SJCRH30 (cell line): ENCODE results near the gene DOCK3. TPM values are rescaled to one million over a fixed set of nuclear protein-coding genes. Genes with fewer than 3 reads are reported as not detected.

Experiments used
- DNase-seq, 2 experiments: peaks; one replicate each; pipeline ENCODE4 v3.0.0-alpha.2; 2015 to 2020
- H3K27ac ChIP-seq: fragments of 250-450 bp; sonication (Bioruptor Pico); 2 replicates; pipeline ENCODE4 v1.5.1; 2020; ENCODE audit warnings: mild to moderate bottlenecking, moderate library complexity
- H3K27me3 ChIP-seq: fragments of 250-450 bp; sonication (Bioruptor Pico); 2 replicates; pipeline ENCODE4 v1.5.1; 2020; ENCODE audit warnings: mild to moderate bottlenecking, moderate library complexity
- H3K36me3 ChIP-seq: fragments of 250-450 bp; sonication (Bioruptor Pico); 2 replicates; pipeline ENCODE4 v1.5.1; 2020; ENCODE audit warnings: mild to moderate bottlenecking, moderate library complexity
- H3K4me1 ChIP-seq: fragments of 250-450 bp; sonication (Bioruptor Pico); 2 replicates; pipeline ENCODE4 v1.5.1; 2020; ENCODE audit warnings: mild to moderate bottlenecking, moderate library complexity
- H3K4me3 ChIP-seq: fragments of 250-450 bp; sonication (Bioruptor Pico); 2 replicates; pipeline ENCODE4 v1.5.1; 2020; ENCODE audit warnings: mild to moderate bottlenecking, moderate library complexity
- H3K9me3 ChIP-seq: fragments of 250-450 bp; sonication (Bioruptor Pico); replicated peaks from 2 replicates; pipeline ENCODE4 v1.5.1; 2020; ENCODE audit warnings: mild to moderate bottlenecking, moderate library complexity
- total RNA-seq: library from RNA; depleted of rRNA; stranded (reverse); fragments of >200 nt; shearing (Covaris generic); gene quantifications from 2 replicates; pipeline ENCODE4 v1.2.3, GENCODE V29; 2014; rRNA removed

DOCK3 gene
- 0.08 TPM in 2 replicates for total RNA-seq

DNA sequence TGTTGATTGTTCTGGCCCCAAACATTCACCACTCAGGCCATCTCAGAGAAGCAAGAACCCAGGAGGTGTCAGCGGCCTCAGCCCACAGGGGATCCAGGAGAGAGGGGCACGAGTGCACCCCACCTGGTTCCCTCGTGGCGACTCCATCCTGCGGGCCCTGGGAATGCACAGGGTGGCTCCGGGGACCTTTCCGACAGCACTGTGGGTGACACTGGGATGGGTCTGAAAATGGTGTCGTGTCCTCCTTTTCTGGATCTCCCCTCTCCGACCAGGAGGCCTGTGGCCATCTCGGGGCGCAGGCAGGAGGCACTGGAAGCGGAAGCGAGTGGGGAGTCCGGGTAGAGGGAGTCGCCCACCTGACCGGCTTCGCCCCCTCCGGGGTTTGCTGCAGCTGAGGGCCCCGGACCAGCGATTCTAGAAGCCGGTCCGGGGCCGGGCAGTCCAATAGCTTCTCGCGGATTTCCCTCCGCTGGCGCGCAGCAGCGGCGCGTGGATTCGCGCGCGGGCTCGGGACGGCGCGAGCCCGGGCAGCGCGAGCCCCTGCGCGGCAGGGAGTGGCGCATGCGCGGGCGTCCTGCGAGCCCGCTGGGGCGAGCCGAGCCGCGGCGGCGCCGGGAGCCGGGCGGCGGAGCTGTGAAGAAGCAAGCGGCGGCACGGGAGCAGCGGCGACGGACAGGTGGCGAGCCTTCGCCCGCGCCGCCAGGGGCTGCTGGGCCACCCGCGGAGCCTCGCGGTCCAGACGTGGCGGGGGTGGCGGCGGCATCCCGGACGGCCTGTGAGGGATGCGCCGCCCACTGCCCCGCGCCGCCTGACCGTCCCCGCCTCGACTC, at the start of gene DOCK3:
Gene DOCK3 (plus strand): TSS at position 579 of the 830 bp plus-strand sequence. CDS start 337 bp downstream, outside the sequence.
- no peak for DNase-seq
- no peaks in the 10 kb centered on the region for H3K9me3 ChIP-seq
- no peaks in the 10 kb centered on the region for H3K4me1 ChIP-seq
- no peak within 1 kb of the TSS for H3K4me3 ChIP-seq
- H3K27ac ChIP-seq = no peak within 1 kb of the TSS
- no peaks in the 10 kb centered on the region for H3K36me3 ChIP-seq
- H3K27me3 ChIP-seq = 0 out of 2 replicates have a peak, but pooled peaks cover 4% of the 10 kb centered on the region

DNA sequence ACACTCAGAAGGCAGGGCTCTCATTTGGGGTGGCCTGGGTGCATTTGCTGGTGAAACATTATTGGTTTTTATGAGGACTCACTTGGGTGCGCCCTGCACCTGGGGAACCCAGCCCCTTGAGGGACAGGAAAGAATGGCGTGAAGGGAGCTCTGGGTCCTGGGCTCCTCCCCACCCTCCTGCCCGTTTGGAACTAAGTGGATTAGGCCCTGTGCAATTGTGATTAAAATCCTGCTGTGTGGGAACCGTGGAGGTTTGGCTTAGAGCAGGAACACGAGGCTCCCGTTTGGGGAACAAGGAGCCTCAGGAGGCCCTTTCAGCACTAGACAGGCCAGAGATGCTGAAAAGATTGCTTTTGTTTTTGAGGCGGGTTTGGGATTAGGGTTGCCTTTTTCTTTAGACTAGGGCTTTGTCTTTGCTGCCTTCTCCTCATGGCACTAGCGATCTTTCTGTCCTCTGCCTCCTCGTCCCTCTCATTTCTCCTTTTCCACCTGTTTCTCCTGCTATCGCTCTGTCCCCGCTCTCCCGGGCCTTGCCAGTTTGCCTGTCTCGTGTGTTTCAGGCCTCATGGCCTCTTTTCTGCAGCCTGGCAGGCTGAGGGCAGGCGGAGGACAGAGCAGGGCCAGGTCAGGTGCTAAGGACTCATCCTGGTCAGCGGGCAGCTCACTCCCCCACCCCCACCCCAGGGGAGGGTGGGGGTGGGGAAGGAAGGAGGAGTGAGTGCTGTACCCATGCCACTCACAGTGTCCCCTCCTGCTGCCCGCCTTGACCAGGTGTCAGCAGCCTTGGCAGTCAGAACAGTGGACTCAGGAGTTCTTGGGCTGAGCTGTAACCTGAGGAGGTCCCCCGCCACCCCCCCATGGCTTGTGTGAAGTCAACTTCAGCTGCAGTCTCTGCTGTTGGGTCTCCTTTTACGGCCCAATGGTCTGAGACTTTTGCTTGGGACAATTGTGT, 49.2 kb upstream of the DOCK3 start:
- Histone ChIP-seq H3K4me1 (peaks cover 6% of the 10 kb centered on the region; the same call in 1 of the 2 replicates), H3K9me3 (no peaks in the 10 kb centered on the region), H3K4me3 (no peak overlapping the region), H3K36me3 (no peaks in the 10 kb centered on the region), H3K27me3 (no peaks in the 10 kb centered on the region), H3K27ac (no peak overlapping the region)
- no peak for DNase-seq

DNA sequence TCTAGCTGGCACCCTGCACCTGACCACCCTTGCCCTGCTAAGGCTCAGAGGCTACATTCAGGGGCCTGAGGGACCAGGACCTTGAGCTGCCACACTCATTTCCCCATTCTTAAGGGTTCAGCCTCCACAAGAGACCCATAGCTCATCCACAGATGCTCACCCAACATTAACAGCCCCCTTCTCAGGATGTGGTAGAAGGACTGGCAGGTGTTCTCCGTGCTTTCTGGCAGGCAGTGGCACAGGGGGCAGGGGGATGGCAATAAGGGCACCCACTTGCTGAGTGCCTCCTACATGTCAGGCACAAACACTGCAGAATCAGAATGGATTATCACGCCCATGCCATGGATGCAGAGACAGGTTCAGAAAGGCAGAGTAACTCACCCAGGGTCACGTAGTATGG, 48.3 kb upstream of the DOCK3 start:
- no peak overlapping the region for H3K4me3 ChIP-seq
- H3K27ac ChIP-seq = no peak overlapping the region
- no peaks in the 10 kb centered on the region for H3K27me3 ChIP-seq
- H3K36me3 ChIP-seq = no peaks in the 10 kb centered on the region
- peaks cover 13% of the 10 kb centered on the region; the same call in 1 of the 2 replicates for H3K4me1 ChIP-seq
- H3K9me3 ChIP-seq = no peaks in the 10 kb centered on the region
- no peak for DNase-seq

DNA sequence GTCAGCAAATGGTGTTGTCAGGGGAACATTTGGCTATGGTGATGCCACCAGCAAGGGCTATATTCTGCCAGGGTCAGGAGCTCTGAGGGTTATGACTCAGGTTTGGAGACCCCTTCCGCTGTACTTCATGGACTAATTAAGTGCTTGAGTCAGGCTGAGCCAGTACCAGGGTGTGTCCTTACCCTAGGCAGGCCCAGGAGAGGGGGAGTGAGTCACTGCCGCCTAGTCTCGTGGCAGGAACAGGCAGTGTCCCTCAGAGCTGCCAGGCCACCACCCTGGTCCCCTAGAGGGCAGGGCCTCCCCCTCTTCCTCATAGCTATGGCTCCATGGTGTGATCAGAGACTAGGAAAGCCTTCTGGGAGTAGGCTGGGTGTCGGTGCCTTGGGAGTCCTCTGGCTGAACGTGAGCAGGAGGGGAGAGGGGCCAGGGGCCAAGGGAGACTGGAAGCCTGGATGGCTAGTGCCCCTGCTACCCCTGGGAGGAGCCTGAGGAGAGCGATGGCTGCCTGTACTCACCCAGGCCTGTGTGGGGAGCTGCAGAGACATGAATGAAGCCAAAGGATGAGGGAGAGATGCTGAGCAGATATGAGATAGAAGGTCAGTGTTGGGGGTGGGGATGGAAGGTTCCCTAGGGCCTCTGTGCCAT, 47.2 kb upstream of the DOCK3 start:
- Histone ChIP-seq H3K4me1 (peaks cover 13% of the 10 kb centered on the region; the same call in 1 of the 2 replicates), H3K4me3 (no peak overlapping the region), H3K27ac (no peak overlapping the region), H3K9me3 (no peaks in the 10 kb centered on the region), H3K27me3 (no peaks in the 10 kb centered on the region), H3K36me3 (no peaks in the 10 kb centered on the region)
- DNase-seq = peak; percentile 18 to 31

DNA sequence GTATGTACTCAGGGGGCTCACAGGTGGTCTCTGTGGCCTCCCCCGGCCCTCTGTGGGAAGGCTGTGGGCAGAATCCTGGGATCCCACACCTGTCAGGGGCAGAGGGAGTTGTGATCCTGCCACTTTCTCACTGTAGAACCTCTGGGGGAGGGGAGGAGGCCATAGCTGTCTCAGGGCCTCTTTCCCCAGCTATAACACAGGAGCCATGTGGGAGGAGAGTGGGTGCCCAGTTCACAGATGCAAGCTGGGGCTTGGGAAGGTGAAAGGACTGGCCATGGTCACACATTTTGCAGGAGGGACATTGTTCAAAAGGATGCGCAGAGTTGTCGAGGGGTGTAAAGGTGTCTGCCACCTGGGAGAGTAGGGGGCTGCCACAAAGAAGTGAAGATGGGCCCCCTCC, 46.1 kb upstream of the DOCK3 start:
- no peaks in the 10 kb centered on the region for H3K27me3 ChIP-seq
- H3K4me1 ChIP-seq = peaks cover 13% of the 10 kb centered on the region; the same call in 1 of the 2 replicates
- H3K9me3 ChIP-seq = no peaks in the 10 kb centered on the region
- no peak overlapping the region for H3K27ac ChIP-seq
- DNase-seq = no peak
- H3K36me3 ChIP-seq = no peaks in the 10 kb centered on the region
- no peak overlapping the region for H3K4me3 ChIP-seq

DNA sequence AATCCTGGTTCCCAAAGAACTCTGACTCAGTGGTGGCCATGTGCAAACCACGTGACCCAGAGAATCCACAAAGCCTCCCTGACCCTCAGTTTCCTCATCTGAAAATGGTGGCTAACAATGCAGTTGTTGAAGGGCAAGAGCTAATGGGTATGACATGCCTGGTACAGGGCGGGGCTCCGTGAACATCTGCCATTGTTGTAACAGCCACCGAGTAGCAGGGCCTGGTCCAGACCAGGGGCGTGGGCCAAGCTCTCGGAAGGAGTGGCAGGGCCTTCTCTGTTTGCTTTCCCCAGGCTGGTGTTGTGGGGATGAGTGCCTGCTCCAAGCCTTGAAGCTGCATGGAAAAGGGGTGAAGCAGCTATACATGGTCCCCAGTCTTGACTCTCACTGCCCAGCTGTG, 44.3 kb upstream of the DOCK3 start:
- Histone ChIP-seq H3K36me3 (no peaks in the 10 kb centered on the region), H3K27ac (no peak overlapping the region), H3K9me3 (no peaks in the 10 kb centered on the region), H3K27me3 (no peaks in the 10 kb centered on the region), H3K4me3 (no peak overlapping the region), H3K4me1 (peaks cover 13% of the 10 kb centered on the region; the same call in 1 of the 2 replicates)
- DNase-seq = no peak

- Histone ChIP-seq H3K4me3 (no peak overlapping the region), H3K36me3 (no peaks in the 10 kb centered on the region), H3K27ac (no peak overlapping the region), H3K27me3 (no peaks in the 10 kb centered on the region), H3K9me3 (no peaks in the 10 kb centered on the region), H3K4me1 (peaks cover 13% of the 10 kb centered on the region; the same call in 1 of the 2 replicates)
- peak; percentile 27 to 70 for DNase-seq
Measured at GRCh38 chr3:50630877-50631276, 43.9 kb upstream of the DOCK3 start.

DNA sequence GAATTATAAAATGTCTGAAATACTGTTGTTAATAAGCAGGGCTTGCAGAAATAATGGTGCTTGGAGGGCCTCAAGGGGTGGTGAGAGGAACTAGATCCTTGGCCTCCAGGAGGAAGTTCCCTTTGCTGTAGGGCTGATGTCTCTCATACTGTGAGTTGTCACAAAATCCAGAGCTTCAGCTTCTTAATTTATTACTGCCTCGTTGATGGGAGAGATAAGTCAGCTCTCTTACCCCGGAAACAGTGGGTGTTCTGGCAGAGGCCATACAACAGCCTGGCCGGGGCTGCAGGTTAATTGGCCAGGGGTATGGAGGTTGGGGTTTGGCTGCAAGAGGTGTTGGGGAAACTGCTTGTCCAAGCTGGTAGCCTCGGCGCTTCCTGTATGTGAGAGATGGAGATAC, 42.3 kb upstream of the DOCK3 start:
- Histone ChIP-seq H3K36me3 (no peaks in the 10 kb centered on the region), H3K4me3 (no peak overlapping the region), H3K27ac (no peak overlapping the region), H3K9me3 (no peaks in the 10 kb centered on the region), H3K4me1 (peaks cover 13% of the 10 kb centered on the region; the same call in 1 of the 2 replicates), H3K27me3 (no peaks in the 10 kb centered on the region)
- no peak for DNase-seq

- H3K27me3 ChIP-seq = no peaks in the 10 kb centered on the region
- H3K9me3 ChIP-seq = no peaks in the 10 kb centered on the region
- peaks cover 13% of the 10 kb centered on the region; the same call in 1 of the 2 replicates for H3K4me1 ChIP-seq
- no peaks in the 10 kb centered on the region for H3K36me3 ChIP-seq
- DNase-seq = no peak
- H3K4me3 ChIP-seq = no peak overlapping the region
- no peak overlapping the region for H3K27ac ChIP-seq
Measured at GRCh38 chr3:50633230-50633790, 41.4 kb upstream of the DOCK3 start.

DNA sequence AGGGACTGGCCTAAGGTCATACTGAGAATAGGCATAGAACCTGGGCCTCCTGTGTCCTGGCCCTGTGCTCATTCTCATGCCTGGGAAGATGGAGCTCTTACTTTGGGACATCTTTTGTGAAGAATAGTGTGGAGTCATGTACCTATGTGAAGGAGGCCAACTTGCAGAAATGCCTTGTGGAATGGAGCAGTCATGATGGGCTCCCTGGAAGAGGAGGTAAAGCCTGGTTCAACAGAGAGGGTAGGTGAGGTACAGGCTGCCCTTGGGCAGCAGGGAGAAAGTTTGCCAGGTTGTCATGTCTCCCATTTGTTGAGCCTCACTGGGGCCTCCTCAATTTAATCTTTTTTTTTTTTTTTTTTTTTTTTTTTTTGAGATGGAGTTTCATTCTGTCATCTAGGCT, 39.7 kb upstream of the DOCK3 start:
- H3K4me1 ChIP-seq = peaks cover 12% of the 10 kb centered on the region; the same call in 1 of the 2 replicates
- DNase-seq = no peak
- H3K27me3 ChIP-seq = no peaks in the 10 kb centered on the region
- no peak overlapping the region for H3K4me3 ChIP-seq
- H3K9me3 ChIP-seq = no peaks in the 10 kb centered on the region
- no peaks in the 10 kb centered on the region for H3K36me3 ChIP-seq
- no peak overlapping the region for H3K27ac ChIP-seq

DNA sequence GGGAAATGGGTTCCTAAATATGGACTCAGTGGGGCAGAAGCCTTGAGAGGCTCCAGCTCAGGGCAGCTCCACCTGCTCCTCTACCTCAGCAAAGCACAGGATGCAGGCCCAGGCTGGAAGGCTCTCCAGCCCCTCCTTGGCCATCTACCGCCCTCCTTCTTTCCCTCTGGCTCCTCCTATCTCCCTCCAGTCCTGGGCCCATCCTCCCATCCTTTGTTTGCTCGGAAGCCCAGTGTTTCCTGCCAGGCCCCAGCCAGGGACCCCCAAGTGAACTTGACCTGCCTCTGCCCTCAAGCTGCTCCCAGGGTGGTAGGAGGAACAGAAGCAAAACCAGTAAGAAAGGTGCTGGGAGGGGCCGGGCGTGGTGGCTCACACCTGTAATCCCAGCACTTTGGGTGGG, 37.7 kb upstream of the DOCK3 start:
- no peaks in the 10 kb centered on the region; the same call in 1 of the 2 replicates for H3K4me1 ChIP-seq
- H3K4me3 ChIP-seq = no peak overlapping the region
- H3K9me3 ChIP-seq = no peaks in the 10 kb centered on the region
- no peak for DNase-seq
- no peak overlapping the region for H3K27ac ChIP-seq
- H3K36me3 ChIP-seq = no peaks in the 10 kb centered on the region
- no peaks in the 10 kb centered on the region for H3K27me3 ChIP-seq

GRCh38 chr3:50637945-50638344, 36.8 kb upstream of the DOCK3 start:
- no peaks in the 10 kb centered on the region; the same call in 1 of the 2 replicates for H3K4me1 ChIP-seq
- no peaks in the 10 kb centered on the region for H3K9me3 ChIP-seq
- H3K27me3 ChIP-seq = no peaks in the 10 kb centered on the region
- no peak for DNase-seq
- H3K27ac ChIP-seq = no peak overlapping the region
- no peaks in the 10 kb centered on the region for H3K36me3 ChIP-seq
- H3K4me3 ChIP-seq = no peak overlapping the region

DNA sequence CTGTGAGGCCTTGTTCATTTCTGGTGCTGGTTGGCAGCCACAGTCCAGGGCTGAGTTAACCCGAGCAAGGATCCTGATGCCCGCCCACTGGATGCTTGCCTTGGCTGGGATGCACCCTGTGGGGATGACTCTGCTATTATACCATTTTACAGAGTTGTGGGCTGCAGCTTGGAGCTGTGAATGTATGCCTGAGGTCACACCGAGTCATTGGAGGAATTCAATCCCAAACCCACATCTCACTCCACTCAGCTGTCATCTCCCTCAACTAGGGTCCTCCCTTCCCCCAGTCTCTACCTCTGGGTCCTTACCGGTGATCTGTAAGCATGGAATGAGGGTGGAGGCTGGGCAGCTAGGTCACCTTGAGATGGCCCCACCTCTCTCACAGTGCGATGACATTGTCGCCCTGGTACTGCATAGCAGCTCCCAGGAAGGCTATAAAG, 35.7 kb upstream of the DOCK3 start:
- H3K36me3 ChIP-seq = no peaks in the 10 kb centered on the region
- no peaks in the 10 kb centered on the region for H3K9me3 ChIP-seq
- H3K27me3 ChIP-seq = no peaks in the 10 kb centered on the region
- no peak overlapping the region for H3K4me3 ChIP-seq
- H3K4me1 ChIP-seq = no peaks in the 10 kb centered on the region; the same call in 1 of the 2 replicates
- H3K27ac ChIP-seq = no peak overlapping the region
- peak in 1 of 2 experiments; percentile 9 for DNase-seq

DNA sequence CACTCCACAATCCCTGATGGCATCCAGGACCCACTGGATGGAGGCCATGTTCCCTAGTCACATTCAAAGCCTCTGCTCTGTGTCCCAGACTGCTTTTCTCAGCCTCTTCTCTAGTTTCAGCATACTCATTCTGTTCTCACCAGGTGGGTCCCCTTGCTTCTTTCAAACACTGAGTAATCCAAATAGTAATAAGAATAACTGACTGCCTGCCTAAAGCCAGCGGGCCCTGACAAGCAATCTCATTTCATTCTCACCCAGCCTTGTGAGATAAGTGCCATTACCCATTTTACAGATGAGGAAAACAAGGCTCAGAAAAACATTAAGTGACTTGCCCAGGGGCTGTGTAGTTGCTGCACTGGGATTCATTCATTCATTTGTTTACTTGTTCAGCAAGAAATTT, 32.3 kb upstream of the DOCK3 start:
- H3K36me3 ChIP-seq = no peaks in the 10 kb centered on the region
- no peaks in the 10 kb centered on the region for H3K27me3 ChIP-seq
- H3K4me3 ChIP-seq = no peak overlapping the region
- no peaks in the 10 kb centered on the region; the same call in 1 of the 2 replicates for H3K4me1 ChIP-seq
- DNase-seq = no peak
- H3K9me3 ChIP-seq = no peaks in the 10 kb centered on the region
- H3K27ac ChIP-seq = no peak overlapping the region
